HG02885 (cell line): ENCODE data around the gene ATP2A1.
"Not testable (repeated sequence)": the region's sequence is repeated elsewhere in the genome, so short reads cannot be mapped to it uniquely, and the experiment has no call there.

ENCODE experiments used
- ATAC-seq: cut with Tn5 transposase; IDR thresholded peaks from one replicate; pipeline ENCODE4 v1.9.1; 2021; ENCODE audit warnings: mild to moderate bottlenecking; ENCODE audit not compliant: unreplicated experiment, poor library complexity

ATP2A1 gene

GRCh38 chr16:28932339-28933141 is 54.3 kb downstream of the ATP2A1 start:
- no peak for ATAC-seq

DNA sequence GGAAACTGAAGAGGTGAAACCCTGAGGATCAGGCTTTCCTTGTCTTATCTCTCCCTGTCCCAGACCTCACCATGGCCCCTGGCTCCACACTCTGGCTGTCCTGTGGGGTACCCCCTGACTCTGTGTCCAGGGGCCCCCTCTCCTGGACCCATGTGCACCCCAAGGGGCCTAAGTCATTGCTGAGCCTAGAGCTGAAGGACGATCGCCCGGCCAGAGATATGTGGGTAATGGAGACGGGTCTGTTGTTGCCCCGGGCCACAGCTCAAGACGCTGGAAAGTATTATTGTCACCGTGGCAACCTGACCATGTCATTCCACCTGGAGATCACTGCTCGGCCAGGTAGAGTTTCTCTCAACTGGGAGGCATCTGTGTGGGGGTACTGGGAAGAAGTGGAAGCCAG is 54.9 kb downstream of the ATP2A1 start:
- no peak for ATAC-seq

GRCh38 chr16:28935346-28935745 is 57.1 kb downstream of the ATP2A1 start:
- no peak for ATAC-seq

GRCh38 chr16:28935924-28936783 is 57.9 kb downstream of the ATP2A1 start:
- peak; percentile 67 for ATAC-seq

GRCh38 chr16:28936784-28937155 is 58.5 kb downstream of the ATP2A1 start:
- ATAC-seq, result no peak

DNA sequence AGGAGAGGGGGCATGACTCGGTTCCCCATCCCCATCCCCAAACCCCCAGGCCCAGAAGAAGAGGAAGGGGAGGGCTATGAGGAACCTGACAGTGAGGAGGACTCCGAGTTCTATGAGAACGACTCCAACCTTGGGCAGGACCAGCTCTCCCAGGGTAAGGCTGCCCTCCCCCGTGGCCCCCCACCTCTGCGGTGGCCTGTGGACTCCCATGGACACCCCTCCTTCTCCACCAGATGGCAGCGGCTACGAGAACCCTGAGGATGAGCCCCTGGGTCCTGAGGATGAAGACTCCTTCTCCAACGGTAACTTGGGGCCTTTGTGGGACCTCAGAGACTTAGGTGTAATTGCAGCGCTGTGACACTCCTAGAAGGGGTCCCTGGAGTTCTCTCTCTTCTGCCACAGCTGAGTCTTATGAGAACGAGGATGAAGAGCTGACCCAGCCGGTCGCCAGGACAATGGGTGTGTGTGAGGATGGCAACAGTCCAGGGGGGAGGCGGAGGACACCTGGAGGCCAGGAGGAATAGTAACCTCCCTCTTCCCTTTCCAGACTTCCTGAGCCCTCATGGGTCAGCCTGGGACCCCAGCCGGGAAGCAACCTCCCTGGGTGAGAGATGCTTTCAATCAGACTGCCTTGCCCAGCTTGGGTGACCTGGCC is 59.1 kb downstream of the ATP2A1 start:
- no peak for ATAC-seq

GRCh38 chr16:28938721-28939120 is 60.4 kb downstream of the ATP2A1 start:
- no peak for ATAC-seq

DNA sequence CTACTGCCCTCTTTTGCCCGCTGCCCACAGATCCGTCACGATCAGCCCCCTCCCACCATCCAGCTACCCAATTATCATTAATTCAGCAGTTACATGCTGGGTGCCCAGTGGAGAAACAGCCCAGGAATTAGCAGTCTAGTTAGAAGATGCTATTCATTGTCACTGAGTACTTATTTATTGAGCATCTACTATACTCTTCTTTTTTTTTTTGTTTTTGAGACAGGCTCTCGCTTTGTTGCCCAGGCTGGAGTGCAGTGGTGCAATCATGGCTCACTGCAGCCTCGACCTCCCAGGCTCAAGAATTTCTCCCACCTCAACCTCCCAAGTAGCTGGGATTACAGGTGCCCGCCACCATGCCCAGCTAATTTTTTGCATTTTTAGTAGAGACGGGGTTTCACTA is 61.5 kb downstream of the ATP2A1 start:
- not testable (repeated sequence) for ATAC-seq

DNA sequence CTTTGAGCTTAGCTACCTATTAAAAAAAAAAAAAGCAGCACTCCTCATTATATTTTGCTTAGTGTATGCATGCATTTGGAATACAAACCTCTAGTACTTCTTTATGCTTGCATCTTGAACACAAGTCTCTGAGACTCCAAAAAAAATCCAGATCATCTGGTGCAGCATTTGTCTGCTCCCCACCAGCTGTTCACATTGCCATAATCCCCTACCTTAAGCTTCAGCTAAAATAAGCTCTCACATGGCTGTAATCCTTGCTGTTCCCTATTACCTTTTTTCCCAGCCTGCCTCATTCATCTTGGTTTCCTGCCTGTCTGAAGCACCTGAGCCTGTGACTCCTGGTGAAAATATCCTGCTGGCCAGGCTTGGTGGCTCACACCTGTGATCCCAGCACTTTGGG is 65.0 kb downstream of the ATP2A1 start:
- no peak for ATAC-seq

- no peak for ATAC-seq
These were observed 68.4 kb downstream of the ATP2A1 start for GRCh38 chr16:28946681-28947080.

GRCh38 chr16:28950648-28951409 is 72.5 kb downstream of the ATP2A1 start, which contains the start of gene NFATC2IP:
NFATC2IP (plus strand) TSS chr16:28950937; CDS start chr16:28951012, 75 bp downstream.
- peak; percentile 91 for ATAC-seq

DNA sequence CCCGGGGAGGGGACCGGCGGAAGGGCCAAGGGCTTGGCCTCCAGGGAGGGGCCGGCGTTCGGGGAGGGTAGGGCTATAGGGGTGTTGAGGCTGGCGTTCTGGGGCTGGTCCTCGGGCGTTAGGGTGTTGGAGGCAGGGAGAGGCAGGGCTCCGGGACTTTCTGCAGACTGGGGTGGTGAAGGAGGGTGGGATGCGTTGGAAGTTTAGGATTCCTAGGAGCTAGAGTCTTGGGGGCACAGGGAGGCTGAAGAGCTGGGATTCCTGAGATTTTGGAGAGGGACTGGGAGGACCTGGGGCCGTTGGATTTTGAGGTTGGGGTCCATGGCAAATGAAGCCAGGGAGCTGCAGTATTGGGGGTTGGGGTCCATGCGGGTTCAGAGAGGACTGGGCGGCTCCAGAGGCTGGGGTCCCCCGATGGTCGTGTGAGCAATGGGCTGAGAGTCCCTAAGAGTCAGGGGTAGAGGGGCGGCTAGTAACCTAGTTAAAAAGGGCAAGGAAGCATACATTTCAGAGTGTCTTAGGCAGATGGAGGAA is 73.2 kb downstream of the ATP2A1 start:
- no peak for ATAC-seq
